ENCODE data around the gene MCM7. TPM values are rescaled to one million over a fixed set of nuclear protein-coding genes. Genes with fewer than 3 reads are reported as not detected.
A peak's percentile ranks its signal among the peaks of the same experiment; 100 is the strongest.

The MCM7 gene
- total RNA-seq, 1 experiment from 2014 or later = 240 TPM

- no TSS peak for BruUV-seq (replicated peaks)
- ChIA-PET CTCF (no interaction called here), POLR2A (interaction anchor here (1.3 kb wide), 1 partner anchor 9 kb away, joined by 4 read pairs; the partner anchor contains the start of genes AP4M1 and MCM7)
- peaks cover 4% of the 10 kb centered on the region for H3K9me3 Mint-ChIP-seq (ENCODE audit: unreplicated experiment)
- H3K36me3 Mint-ChIP-seq (ENCODE audit: insufficient read depth, unreplicated experiment) = peaks cover 68% of the 10 kb centered on the region
- H3K4me1 ChIP-seq = no peaks in the 10 kb centered on the region
- H3K4me3 Mint-ChIP-seq (ENCODE audit: unreplicated experiment) = no peak overlapping the region
- no peak overlapping the region for H3K27ac Mint-ChIP-seq (ENCODE audit: unreplicated experiment)
- H3K27me3 Mint-ChIP-seq (ENCODE audit: insufficient read depth, unreplicated experiment) = no peaks in the 10 kb centered on the region
- no peaks in the 10 kb centered on the region for H3K9me3 ChIP-seq
- no peak overlapping the region for H3K4me3 ChIP-seq (ENCODE audit: low read depth, low read length)
- intact Hi-C loops (cut with micrococcal nuclease; ENCODE audit: unreplicated experiment) = no loop called here
- DNase-seq = no peak
- no peak for TF ChIP-seq CTCF (IDR thresholded peaks at IDR 0.05; ENCODE audit: insufficient read depth in 1 of 2, low read depth in 1 of 2, low read length in 1 of 2, severe bottlenecking in 1 of 2, unreplicated experiment in 1 of 2)
- no peaks in the 10 kb centered on the region for H3K27me3 ChIP-seq (replicated peaks; ENCODE audit: control insufficient read depth, insufficient read depth, low read length)
- H3K36me3 ChIP-seq (ENCODE audit: control insufficient read depth, insufficient read depth, low read length) = peaks cover 2% of the 10 kb centered on the region; the same call in 1 of the 2 replicates
- peaks cover 5% of the 10 kb centered on the region for H3K4me1 Mint-ChIP-seq (ENCODE audit: low read depth, unreplicated experiment)
Measured at GRCh38 chr7:100111156-100111555, 10.0 kb upstream of the MCM7 start.

- Mint-ChIP-seq H3K27me3 (ENCODE audit: insufficient read depth, unreplicated experiment) (no peaks in the 10 kb centered on the region), H3K36me3 (ENCODE audit: insufficient read depth, unreplicated experiment) (peaks cover 65% of the 10 kb centered on the region), H3K4me1 (ENCODE audit: low read depth, unreplicated experiment) (no peaks in the 10 kb centered on the region), H3K27ac (ENCODE audit: unreplicated experiment) (no peak overlapping the region), H3K9me3 (ENCODE audit: unreplicated experiment) (no peaks in the 10 kb centered on the region), H3K4me3 (ENCODE audit: unreplicated experiment) (no peak overlapping the region)
- CTCF ChIA-PET = no interaction called here
- intact Hi-C loops (cut with micrococcal nuclease; ENCODE audit: unreplicated experiment) = no loop called here
- H3K9me3 ChIP-seq = no peaks in the 10 kb centered on the region
- peaks cover 4% of the 10 kb centered on the region for H3K36me3 ChIP-seq (ENCODE audit: control insufficient read depth, insufficient read depth, low read length)
- BruUV-seq (replicated peaks) = no TSS peak
- no peak overlapping the region for H3K4me3 ChIP-seq (ENCODE audit: low read depth, low read length)
- DNase-seq = peak in 1 of 2 experiments; percentile 34
- H3K4me1 ChIP-seq = no peaks in the 10 kb centered on the region
- POLR2A ChIA-PET = no interaction called here
- peak in 1 of 2 experiments; percentile 45 for TF ChIP-seq CTCF (IDR thresholded peaks at IDR 0.05; ENCODE audit: insufficient read depth in 1 of 2, low read depth in 1 of 2, low read length in 1 of 2, severe bottlenecking in 1 of 2, unreplicated experiment in 1 of 2)
- H3K27me3 ChIP-seq (replicated peaks; ENCODE audit: control insufficient read depth, insufficient read depth, low read length) = no peaks in the 10 kb centered on the region
Measured at GRCh38 chr7:100109521-100110163, 8.4 kb upstream of the MCM7 start.

GRCh38 chr7:100107890-100108289, 6.7 kb upstream of the MCM7 start:
- H3K36me3 Mint-ChIP-seq (ENCODE audit: insufficient read depth, unreplicated experiment) = peaks cover 65% of the 10 kb centered on the region
- BruUV-seq (replicated peaks) = no TSS peak
- no peak overlapping the region for H3K4me3 ChIP-seq (ENCODE audit: low read depth, low read length)
- ChIA-PET CTCF (no interaction called here), POLR2A (no interaction called here)
- peak overlapping the region; percentile 21 for H3K27ac Mint-ChIP-seq (ENCODE audit: unreplicated experiment)
- H3K36me3 ChIP-seq (ENCODE audit: control insufficient read depth, insufficient read depth, low read length) = peaks cover 4% of the 10 kb centered on the region
- no peak for DNase-seq
- no peaks in the 10 kb centered on the region for H3K27me3 Mint-ChIP-seq (ENCODE audit: insufficient read depth, unreplicated experiment)
- no peaks in the 10 kb centered on the region for H3K9me3 Mint-ChIP-seq (ENCODE audit: unreplicated experiment)
- no peaks in the 10 kb centered on the region for H3K4me1 ChIP-seq
- H3K4me3 Mint-ChIP-seq (ENCODE audit: unreplicated experiment) = no peak overlapping the region
- no peaks in the 10 kb centered on the region for H3K27me3 ChIP-seq (replicated peaks; ENCODE audit: control insufficient read depth, insufficient read depth, low read length)
- no peaks in the 10 kb centered on the region for H3K9me3 ChIP-seq
- intact Hi-C loops (cut with micrococcal nuclease; ENCODE audit: unreplicated experiment) = no loop called here
- no peak for TF ChIP-seq CTCF (IDR thresholded peaks at IDR 0.05; ENCODE audit: insufficient read depth in 1 of 2, low read depth in 1 of 2, low read length in 1 of 2, severe bottlenecking in 1 of 2, unreplicated experiment in 1 of 2)
- no peaks in the 10 kb centered on the region for H3K4me1 Mint-ChIP-seq (ENCODE audit: low read depth, unreplicated experiment)
